Stimulated activated CD8-positive, alpha-beta memory T cell treated with anti-CD3 and anti-CD28 coated beads, Interleukin-7, amount 100 ng/mL, for 48 hours (primary cell): ENCODE measurements around the gene TNFAIP2.

Experiments
- DNase-seq, 2 donors: peaks; one replicate each; pipeline ENCODE4 v3.0.0-alpha.2; 2020; ENCODE audit warnings: low read depth in 1 of 2; ENCODE audit errors: extremely low read depth in 1 of 2

TNFAIP2 gene

DNA sequence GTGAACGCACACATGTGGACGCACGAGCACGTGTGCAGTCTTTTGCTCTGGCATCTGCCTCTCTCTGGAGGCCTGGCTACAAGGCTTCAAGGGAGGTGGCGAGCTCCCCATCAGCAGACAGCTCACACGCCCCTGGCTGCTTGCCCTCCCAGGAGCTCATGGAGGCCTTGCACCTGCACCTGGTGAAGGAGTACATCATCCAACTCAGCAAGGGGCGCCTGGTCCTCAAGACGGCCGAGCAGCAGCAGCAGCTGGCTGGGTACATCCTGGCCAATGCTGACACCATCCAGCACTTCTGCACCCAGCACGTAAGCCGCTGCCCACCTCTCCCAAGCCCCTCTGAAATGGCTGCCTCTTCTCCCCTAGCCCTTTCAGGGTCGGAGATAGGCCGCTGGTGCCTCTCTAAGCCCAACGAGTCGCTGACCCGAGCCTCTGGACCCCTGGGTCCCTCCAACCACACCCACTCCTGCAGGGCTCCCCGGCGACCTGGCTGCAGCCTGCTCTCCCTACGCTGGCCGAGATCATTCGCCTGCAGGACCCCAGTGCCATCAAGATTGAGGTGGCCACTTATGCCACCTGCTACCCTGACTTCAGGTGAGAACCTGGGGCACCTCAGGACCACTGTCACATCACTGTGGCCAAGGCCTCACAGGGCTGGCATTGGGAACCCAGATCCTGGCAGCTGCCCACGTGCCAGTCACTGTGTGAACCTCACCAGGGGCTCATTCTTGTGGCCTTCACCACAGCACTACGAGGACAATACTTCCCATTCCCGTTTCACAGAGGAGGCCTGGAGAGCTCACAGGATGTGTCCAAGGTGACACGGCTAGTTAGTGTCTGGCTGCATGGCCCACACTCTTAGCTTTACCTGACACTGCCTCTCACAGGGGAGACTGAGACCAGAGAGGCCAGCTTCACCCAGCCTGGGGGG, 10.2 kb downstream of the TNFAIP2 start:
- DNase-seq = no peak

DNA sequence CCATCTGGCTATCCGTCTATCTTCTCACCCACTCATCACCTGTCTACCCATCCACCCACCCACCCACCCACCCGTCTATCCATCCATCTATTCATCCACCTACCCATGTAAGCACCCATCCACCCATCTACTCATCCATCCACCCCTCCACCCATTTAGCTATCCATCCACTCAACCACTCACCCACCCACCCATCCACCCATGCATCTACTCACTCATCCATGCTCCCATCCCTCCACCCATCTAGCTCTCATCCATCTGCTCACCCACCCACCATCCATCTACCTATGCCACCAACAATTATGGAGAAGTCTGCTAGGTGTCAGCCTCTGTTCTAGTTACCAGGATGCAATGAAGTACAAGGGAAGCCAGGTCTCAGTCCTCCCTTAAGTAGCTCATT, 11.1 kb downstream of the TNFAIP2 start:
- no peak for DNase-seq

DNA sequence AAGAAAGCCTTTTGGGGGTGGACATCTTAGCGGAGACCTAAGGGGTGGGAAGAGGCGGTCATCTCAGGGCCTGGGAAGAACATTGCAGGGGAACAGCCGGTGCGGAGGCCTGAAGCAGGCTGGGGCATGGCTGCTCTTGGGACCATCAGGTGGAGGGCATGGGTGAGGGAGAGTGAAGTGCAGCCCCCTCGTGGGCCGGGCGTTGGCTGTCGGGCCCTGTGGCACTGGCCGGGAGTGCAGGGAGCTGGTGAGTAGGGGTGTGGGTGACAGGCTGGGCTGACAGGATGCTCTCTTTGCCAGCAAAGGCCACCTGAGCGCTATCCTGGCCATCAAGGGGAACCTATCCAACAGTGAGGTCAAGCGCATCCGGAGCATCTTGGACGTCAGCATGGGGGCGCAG, 11.7 kb downstream of the TNFAIP2 start:
- no peak for DNase-seq

DNA sequence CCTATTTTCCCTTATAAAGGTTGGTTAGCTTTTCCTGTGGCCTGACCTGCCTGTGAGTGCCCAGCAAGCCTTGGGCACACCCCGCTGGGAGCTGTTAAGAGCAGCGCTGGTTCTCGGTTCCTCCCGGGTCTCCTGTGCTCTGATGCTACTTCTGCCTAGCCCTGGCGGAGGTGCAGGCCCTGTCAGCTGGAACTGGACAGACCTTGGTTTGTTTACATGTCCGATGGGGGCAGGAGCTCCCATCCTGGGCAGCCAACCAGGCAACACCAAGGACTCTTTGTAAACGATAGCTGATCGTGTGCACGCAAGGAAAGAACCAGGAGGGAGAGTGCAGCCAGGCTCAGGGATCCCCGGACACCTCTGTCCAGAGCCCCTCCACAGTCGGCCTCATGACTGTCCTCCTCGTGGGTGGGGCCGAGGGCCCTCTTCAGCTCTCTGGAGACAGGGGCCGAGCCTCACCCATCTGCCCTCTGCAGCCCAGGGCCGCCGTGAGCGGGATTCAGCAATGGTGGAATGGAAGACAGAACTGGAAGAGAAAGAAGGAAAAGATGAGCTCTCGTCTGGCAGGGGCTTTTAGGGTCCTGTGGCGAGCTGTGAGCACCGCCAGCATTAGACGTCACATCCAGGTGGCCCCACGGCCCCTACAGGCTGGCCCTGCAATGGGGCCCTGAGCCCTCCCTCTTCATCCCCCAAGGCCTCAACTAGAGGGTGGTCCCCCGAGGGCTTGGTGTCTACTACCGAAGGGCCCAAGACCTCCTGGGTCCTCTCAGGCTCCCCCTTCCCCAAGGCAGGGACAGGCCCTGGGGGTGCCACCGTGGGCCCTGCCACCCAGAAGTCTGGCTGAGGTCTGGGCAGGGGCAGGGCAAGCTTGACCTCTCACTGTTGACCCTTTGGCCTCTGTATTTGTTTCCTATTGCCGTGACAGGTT, 12.3 kb downstream of the TNFAIP2 start:
- DNase-seq = no peak

DNA sequence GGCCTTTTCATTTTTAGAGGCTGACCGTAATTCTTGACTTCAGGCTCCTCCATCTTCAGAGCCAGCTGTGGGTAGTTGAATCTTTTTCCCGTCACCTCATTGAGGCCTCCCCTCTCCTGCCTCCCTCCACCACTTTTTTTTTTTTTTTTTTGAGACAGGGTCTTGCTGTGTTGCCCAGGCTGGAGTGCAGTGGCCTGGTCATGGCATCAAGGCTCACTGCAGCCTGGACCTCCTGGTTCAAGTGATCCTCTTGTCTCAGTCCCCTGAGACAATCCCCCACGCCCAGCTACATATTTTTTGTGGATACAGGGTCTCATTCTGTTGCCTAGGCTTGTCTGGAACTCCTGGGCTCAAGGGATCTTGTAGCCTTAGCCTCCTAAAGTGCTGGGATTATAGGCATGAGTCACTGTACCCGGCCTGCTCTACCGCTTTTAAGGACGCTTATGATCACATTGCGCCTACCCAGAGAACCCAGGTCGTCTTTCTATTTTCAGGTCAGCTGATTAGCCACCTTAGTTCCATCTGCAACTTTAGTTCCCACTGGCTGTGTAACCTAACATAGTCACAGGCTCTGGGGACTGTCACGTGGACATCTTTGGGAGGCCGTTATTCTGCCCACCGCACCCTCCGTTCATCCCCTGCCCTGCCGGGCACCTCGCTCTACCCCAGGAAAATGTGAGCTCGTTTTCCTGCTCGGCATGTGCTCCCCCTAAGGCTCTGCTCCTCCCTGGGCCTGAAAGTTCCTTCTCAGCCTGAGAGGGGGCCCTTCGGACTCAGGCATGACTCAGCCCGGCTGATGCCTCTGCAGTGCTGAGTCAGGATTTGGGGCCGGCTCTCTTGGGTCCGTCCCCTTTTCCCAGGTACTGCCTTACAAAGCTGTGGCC, 13.4 kb downstream of the TNFAIP2 start:
- no peak for DNase-seq

DNA sequence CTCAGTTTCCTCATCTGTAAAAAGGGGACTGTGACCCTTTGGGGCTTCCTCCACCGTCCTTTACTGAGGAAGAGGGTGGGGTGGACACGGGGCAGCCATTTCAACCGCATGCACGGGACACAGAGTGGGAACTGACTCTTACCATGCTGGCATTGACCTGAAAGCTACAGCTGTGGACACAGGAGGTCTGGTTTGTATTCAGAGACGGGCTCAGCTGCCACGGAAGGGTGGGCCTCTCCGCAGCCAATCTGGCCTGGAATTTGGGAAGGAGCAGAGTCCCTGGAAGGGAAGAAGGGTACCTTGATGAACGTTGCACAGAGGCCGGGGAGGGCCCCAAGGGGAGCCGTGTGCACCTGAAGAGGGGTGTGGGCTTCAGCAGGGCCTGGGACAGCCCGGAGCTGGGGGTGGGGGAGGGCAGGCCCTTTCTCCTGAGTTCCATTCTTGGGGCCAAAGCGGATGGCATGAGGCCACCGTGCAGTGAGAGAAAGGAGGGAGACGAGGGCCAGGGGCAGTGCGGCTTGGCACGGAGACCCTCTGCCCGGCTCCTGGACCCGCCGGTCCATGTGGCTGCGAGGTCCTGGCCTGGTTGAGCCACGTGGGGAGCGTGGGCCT, 14.5 kb downstream of the TNFAIP2 start:
- no peak for DNase-seq

DNA sequence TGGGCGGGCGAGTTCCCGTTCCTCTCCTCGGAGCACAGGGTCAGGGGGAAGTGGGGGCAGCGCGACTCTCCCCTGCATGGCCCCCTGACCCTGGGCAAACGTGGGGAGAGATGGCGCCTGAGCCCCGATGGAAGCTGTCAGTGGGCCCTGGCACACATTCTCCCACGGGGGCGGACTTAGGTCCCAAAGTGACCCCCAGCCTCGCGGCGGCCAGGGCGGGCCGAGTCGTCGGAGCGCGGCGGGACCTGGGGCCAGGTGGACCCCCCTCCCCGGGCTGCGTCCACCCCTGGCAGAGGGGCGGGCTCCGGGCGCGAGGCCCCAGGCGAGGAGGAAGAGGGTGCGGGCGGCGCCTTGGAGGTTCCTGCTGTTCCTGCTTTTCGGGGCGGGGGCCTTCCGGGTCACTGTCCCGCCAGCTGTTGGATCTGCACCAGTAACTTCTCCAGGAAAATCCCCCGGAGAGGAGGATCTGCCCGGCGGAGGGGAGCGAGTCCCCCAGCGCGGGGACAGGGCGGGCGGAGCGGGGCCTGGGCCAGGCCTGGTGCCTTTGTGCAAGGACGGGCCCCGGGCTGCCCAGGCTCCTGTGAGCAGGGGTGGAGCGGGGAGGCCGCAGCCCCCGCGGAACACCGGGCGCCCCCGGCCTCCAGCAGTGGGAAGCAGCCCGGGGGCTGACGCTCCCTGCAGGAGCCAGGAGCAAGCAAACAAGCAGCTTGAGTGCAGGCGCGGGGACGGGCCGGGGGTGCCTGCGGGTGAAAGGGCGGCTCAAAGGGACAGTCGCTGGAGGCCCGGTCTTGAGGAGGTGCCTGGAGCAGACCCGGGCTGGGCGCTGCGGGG, 15.3 kb downstream of the TNFAIP2 start:
- DNase-seq = no peak

DNA sequence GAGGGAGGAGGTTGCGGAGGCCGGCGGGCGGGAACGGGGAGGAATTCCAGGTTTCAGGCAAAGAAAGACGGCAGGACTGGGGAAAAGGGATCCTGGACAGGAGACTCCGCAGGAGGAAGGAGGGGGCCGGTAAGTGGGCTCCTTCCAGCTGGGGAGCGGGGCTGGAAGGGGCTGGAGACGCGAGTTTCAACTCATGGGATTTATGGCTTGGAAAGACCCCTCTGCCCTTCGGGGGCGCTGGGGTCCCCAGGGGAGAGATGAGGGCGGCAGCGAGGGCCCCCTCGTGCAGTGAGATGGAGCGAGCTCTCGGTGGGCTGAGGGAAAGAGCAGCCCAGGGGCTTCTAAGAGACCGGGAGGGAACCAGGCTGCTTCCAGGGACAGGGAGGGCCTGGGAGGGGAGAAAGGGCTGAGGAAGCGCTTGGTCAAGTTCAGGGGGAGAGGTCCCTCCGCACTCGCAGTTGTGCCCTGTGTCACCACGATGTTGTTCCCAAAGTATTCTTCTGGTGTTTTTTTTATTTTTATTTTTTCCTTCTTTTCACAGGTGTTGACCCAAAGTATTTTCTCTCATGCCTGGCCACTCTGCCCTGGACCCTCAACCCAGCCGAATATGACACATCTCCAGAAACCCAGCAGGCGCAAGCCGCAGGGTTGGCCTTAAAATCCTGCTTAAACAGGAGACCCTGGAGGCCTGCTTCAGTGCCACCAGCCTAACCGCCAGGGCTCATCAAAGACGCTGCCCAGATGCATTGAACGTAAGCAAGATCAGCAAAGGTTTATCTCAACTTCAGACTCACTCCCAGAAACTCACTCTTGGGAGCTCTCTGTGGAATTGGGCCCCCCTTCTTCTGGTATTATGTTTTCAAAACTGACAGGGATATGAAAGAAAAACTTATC, 16.1 kb downstream of the TNFAIP2 start:
- DNase-seq = no peak

DNA sequence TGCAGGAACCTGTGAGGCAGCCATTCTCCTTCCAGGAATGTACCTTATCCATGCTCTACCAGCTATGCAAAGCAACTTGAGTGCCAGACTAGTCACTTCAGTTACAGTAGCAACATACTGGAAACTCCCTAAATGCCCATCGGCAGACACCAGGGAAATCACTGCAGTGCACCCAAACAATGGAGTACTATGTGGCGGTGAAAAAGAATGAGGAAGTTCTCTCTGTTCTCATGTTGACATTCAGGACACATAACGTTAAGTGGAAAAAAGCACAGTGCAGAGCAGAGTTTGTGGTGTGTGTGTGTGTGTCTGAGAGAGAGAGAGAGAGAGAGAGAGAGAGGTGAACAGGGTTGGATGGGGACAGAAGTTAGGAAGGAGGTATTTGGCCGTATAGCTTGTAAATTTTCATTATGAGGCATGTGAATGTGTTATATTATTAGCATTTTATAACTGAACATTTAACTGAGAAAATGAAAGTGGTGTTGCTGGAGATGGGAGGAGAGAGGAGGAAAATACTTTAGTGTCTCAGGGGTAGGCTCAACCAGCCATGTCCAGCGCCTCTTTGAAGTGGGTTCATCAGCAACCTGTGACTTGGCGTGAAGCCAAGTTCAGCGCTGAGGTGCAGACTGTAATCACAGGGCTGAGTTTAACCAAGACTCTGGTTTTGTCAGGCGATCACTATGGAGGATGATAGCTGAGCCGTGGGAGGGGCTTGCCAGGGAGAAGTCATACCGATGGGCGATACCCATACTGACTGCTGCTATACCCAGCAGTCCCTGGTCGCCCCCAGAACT, 17.3 kb downstream of the TNFAIP2 start:
- DNase-seq = no peak

DNA sequence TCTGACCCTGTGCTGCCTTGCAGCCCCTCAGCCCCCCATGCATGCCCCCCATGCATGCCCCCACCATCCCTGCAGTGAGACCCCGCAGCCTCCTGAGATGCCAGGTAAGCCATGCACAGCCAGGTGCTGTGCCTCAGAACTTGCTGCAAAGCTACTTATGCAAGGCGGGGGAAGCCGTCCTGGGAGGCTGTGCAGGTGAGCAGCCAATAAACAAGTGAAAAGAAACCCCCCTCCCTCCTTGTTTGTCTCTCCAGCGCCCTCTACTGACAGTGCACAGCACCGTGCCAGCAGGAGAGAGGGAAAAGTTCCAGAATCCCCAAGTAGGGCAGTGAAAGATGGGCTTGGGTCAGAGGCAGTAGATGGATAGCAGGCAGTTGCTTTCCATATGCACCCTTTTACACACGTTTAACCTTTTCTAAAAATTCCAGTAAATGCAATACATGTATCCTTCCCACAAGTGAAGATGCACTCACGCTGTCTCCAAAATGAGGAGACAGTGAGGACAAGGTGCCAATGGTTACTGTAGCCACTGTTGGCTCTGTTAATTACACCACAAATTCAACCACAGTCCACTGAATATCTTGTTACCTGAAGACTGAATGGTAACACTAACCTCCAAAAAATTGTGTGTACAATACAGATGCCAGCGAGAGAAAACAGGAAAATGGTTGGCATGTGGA, 18.0 kb downstream of the TNFAIP2 start:
- peak in 1 of 2 donors; percentile 27 for DNase-seq

DNA sequence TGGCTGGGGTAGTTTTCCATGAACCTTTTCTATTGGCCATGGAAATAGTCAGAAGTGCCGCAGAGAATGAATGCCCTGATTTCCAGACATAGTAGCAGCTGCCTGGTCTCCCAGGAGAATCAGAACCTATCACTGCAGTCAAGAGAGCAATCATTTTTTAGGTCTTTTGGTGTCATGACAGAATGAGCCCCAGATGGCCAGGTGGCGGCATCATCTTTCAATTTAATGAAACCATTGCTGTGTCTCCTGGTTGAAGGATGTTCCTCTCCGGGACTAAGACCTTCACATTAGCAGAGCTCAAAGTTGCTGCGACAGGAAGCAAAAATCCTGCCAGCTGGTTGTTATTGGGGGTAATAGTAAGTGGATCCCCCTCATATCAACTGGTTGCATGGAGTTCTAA, 18.8 kb downstream of the TNFAIP2 start:
- DNase-seq = no peak

DNA sequence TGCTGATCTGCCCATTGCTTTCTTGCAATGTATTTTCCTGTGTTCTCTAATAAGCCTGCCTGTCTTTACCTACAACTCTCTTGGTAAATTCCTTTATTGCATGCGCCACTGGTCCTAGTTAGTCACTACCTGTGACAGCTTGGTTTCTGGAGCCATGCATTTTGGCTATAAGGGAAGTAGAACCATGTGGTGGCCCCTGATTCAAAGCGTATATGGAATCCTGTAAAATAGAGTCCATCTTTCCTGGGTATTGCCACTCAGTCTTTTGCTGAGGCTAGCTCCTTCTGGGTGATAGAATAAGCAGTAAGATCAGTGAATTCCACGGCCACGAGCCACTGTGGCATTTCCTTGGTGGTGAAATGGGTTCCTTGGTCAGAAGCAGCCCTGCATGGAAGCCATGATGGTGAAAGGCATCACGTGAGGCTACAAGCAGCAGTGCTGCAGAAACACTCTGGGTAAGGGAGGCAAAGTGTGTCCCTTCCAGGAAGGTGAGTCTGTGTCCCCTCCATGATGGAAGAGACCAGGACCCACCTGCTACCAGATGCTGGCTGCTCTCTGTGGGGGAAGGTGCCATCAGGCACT, 19.6 kb downstream of the TNFAIP2 start:
- no peak for DNase-seq

DNA sequence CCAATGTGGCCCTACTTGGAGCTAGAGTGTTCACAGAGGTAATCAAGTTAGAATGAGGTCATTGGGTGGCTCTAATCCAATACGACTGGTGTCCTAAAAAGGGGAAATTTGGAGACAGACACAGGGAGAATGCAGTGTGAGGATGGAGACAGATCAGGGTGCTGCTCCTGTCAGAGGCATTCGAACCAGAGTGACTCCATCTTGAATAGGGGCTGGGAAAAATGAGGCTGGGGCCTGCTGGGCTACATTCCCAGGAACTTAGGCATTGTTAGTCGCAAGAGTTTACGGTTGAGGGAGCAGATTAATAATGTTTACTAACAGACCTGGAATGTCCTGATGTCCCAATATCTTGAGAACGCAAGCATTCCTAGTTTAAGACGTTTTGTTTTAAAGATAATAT, 20.2 kb downstream of the TNFAIP2 start:
- DNase-seq = no peak

DNA sequence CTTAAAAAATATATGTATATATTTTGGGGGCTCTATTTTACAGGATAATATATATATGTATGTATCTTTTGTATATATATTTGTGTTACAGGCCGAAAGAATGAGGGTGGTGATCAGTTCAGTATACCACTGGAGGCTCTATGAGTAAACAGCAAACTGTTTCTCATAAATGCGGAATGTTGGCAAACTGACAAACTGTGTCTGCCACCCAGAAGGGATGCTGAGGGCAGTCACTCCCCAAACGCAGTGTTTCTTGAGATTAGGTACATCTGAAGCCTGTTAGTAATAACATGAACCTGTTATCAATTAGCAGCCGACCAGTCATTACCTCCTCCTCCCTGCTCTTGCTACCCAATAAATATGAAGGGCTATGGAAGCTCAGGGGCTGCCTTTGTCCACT, 20.8 kb downstream of the TNFAIP2 start:
- DNase-seq = no peak

DNA sequence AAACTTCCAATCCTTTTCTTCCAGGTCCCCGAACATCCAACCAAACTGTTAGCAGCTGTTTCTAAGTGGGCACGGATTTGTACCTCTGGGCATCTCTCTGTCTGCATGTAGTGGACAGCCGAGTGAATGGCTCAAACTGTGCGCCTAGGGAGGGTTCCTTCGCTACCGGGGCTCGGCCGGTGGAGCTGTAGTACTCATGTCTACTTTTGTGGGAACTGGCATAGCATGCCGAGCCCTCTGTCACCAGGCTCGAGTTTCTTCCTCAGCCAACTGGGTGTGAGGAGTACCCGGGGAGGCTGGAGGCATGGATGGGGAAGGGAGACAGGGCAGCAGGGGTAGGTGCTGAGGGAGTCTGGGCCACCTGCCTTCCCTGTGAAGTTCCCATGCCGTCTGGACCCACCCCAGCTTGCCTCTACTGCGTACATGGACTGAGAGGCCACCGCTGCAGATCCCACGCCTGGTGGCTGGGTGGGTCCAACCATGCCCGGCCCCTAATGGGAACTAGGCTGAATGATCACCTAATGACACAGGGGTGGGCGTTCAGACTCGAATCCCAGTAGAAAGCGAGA, 23.0 kb downstream of the TNFAIP2 start:
- no peak for DNase-seq
